ENCODE results near the gene ZNHIT2. TPM values are rescaled to one million over a fixed set of nuclear protein-coding genes. Genes with fewer than 3 reads are reported as not detected.

The ZNHIT2 gene
- total and polyA plus RNA-seq, 2 of the 13 experiments (the other 11 are each of a cell fraction or from before 2014, with no cell fraction given), result 1.1 to 6.5 TPM

- TF ChIP-seq MAFG (CRISPR knock-in tag; IDR thresholded peaks at IDR 0.05), result no peak
- TF ChIP-seq, protein P1, sequence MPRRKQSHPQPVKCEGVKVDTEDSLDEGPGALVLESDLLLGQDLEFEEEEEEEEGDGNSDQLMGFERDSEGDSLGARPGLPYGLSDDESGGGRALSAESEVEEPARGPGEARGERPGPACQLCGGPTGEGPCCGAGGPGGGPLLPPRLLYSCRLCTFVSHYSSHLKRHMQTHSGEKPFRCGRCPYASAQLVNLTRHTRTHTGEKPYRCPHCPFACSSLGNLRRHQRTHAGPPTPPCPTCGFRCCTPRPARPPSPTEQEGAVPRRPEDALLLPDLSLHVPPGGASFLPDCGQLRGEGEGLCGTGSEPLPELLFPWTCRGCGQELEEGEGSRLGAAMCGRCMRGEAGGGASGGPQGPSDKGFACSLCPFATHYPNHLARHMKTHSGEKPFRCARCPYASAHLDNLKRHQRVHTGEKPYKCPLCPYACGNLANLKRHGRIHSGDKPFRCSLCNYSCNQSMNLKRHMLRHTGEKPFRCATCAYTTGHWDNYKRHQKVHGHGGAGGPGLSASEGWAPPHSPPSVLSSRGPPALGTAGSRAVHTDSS (CRISPR knock-in tag; conservative IDR thresholded peaks at IDR 0.05), result no peak
- TF ChIP-seq WIZ (CRISPR knock-in tag; IDR thresholded peaks at IDR 0.05), result 0 out of 2 replicates have a peak, but pooled peaks have one; percentile 64
- no peak for TF ChIP-seq ARID2 (CRISPR knock-in tag; IDR thresholded peaks at IDR 0.05; ENCODE audit: borderline replicate concordance)
- TF ChIP-seq CEBPG (CRISPR knock-in tag; IDR thresholded peaks at IDR 0.05), result no peak
- TF ChIP-seq FOSL2 (CRISPR knock-in tag; IDR thresholded peaks at IDR 0.05), result peak; percentile 64
- peak; percentile 67; the same call in 1 of the 2 replicates for TF ChIP-seq ZNF160 (CRISPR knock-in tag; IDR thresholded peaks at IDR 0.05)
- no peak for TF ChIP-seq CHD4 (IDR thresholded peaks at IDR 0.05; ENCODE audit: borderline replicate concordance, low read length)
- TF ChIP-seq ZNF577 (CRISPR knock-in tag; IDR thresholded peaks at IDR 0.05; ENCODE audit: borderline replicate concordance, low read depth), result no peak
- peak; percentile 61; the same call in 1 of the 2 replicates for TF ChIP-seq ZNF782 (CRISPR knock-in tag; IDR thresholded peaks at IDR 0.05; ENCODE audit: borderline replicate concordance)
- no peak; the same call in 1 of the 2 replicates for TF ChIP-seq AHR (CRISPR knock-in tag; IDR thresholded peaks at IDR 0.05)
- TF ChIP-seq DDIT3 (CRISPR knock-in tag; IDR thresholded peaks at IDR 0.05), result no peak
- TF ChIP-seq ATRX (CRISPR knock-in tag; IDR thresholded peaks at IDR 0.05; ENCODE audit: borderline replicate concordance), result no peak
- TF ChIP-seq ZNF30 (CRISPR knock-in tag; IDR thresholded peaks at IDR 0.05), result no peak
- 0 out of 2 replicates have a peak, but pooled peaks have one; percentile 32 for TF ChIP-seq ELF4 (CRISPR knock-in tag; IDR thresholded peaks at IDR 0.05; ENCODE audit: borderline replicate concordance)
- no peak for TF ChIP-seq ZNF7 (CRISPR knock-in tag; IDR thresholded peaks at IDR 0.05)
- TF ChIP-seq GZF1 (CRISPR knock-in tag; IDR thresholded peaks at IDR 0.05), result no peak
- TF ChIP-seq RBM22 (optimal IDR thresholded peaks at IDR 0.05; ENCODE audit: low read length), result no peak
- TF ChIP-seq ZBTB3 (CRISPR knock-in tag; IDR thresholded peaks at IDR 0.05; ENCODE audit: borderline replicate concordance, low read depth), result no peak; the same call in 1 of the 2 replicates
- no peak for TF ChIP-seq ZNF496 (CRISPR knock-in tag; IDR thresholded peaks at IDR 0.05; ENCODE audit: insufficient replicate concordance)
- no peak; the same call in 1 of the 2 replicates for TF ChIP-seq ZNF891 (CRISPR knock-in tag; IDR thresholded peaks at IDR 0.05)
- TF ChIP-seq ZNF770 (CRISPR knock-in tag; IDR thresholded peaks at IDR 0.05), result no peak; the same call in 1 of the 2 replicates
- TF ChIP-seq ZSCAN30 (CRISPR knock-in tag; IDR thresholded peaks at IDR 0.05), result 0 out of 2 replicates have a peak, but pooled peaks have one; percentile 60
- peak in 1 of 2 experiments; percentile 65; a peak in 2 of 4 replicates for TF ChIP-seq KLF16 (CRISPR knock-in tag; IDR thresholded peaks at IDR 0.05)
- TF ChIP-seq ZNF446 (CRISPR knock-in tag; IDR thresholded peaks at IDR 0.05), result no peak
- TF ChIP-seq SMYD3 (CRISPR knock-in tag; IDR thresholded peaks at IDR 0.05), result no peak; the same call in 1 of the 2 replicates
- no peak for TF ChIP-seq ZFP37 (CRISPR knock-in tag; IDR thresholded peaks at IDR 0.05; ENCODE audit: borderline replicate concordance)
- TF ChIP-seq ZNF841 (CRISPR knock-in tag; IDR thresholded peaks at IDR 0.05; ENCODE audit: borderline replicate concordance), result no peak
Measured at GRCh38 chr11:65134240-65134951, 16.9 kb upstream of the ZNHIT2 start, which contains the start of gene SYVN1 (continued).
